ENCODE measurements around the gene NSD2. TPM values are rescaled to one million over a fixed set of nuclear protein-coding genes. Genes with fewer than 3 reads are reported as not detected.
"Not testable (repeated sequence)": the region's sequence is repeated elsewhere in the genome, so short reads cannot be mapped to it uniquely, and the experiment has no call there.

NSD2 gene
- total and polyA plus RNA-seq, 4 donors, result 59.0 to 102 (median 84.1) TPM

GRCh38 chr4:1990676-1991075, 119.5 kb downstream of the NSD2 start:
- no peak for DNase-seq (ENCODE audit: low read depth in 4 of 6, low spot score in 6 of 6)
- H3K27me3 ChIP-seq (ENCODE audit: control insufficient read depth, insufficient read depth, low read length), result no peaks in the 10 kb centered on the region
- H3K9me3 ChIP-seq (ENCODE audit: control insufficient read depth, insufficient read depth, low read length), result no peaks in the 10 kb centered on the region
- peaks cover 6% of the 10 kb centered on the region for H3K4me1 ChIP-seq (ENCODE audit: control insufficient read depth, insufficient read depth, low read length)
- WGBS (ENCODE audit: insufficient coverage), result 100% methylated on average over 3 of the region's 5 CpGs
- H3K36me3 ChIP-seq (ENCODE audit: control insufficient read depth, insufficient read depth, low read length), result peaks cover 80% of the 10 kb centered on the region
- no peak overlapping the region for H3K4me3 ChIP-seq (ENCODE audit: low read depth, low read length)
- H3K27ac ChIP-seq (ENCODE audit: low read depth, low read length), result no peak overlapping the region

DNA sequence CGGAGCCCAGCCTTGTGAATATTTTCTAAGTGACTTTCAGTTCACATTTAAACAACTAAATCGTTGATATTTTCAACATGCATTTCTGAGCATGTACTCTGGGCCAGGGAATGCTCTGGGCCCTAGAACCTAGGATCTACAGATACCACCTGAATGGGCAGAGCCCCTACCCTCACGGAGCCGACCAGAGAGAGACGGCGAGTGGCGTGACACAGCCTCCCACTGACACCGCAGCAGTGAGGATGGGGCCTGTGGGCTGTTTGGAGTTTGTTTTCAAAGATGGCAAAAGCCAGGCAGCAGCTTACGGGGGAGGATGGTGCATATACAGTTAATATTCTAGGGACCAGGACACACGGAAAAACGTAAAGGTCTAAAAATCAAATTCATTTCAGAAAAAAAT, 119.9 kb downstream of the NSD2 start:
- H3K27ac ChIP-seq (ENCODE audit: low read depth, low read length), result no peak overlapping the region
- H3K9me3 ChIP-seq (ENCODE audit: control insufficient read depth, insufficient read depth, low read length), result no peaks in the 10 kb centered on the region
- no peaks in the 10 kb centered on the region for H3K27me3 ChIP-seq (ENCODE audit: control insufficient read depth, insufficient read depth, low read length)
- peaks cover 6% of the 10 kb centered on the region for H3K4me1 ChIP-seq (ENCODE audit: control insufficient read depth, insufficient read depth, low read length)
- DNase-seq (ENCODE audit: low read depth in 4 of 6, low spot score in 6 of 6), result no peak
- H3K4me3 ChIP-seq (ENCODE audit: low read depth, low read length), result no peak overlapping the region
- WGBS (ENCODE audit: insufficient coverage), result 100% methylated on average over 3 of the region's 11 CpGs
- peaks cover 76% of the 10 kb centered on the region for H3K36me3 ChIP-seq (ENCODE audit: control insufficient read depth, insufficient read depth, low read length)

GRCh38 chr4:1991596-1992434, 120.6 kb downstream of the NSD2 start:
- Histone ChIP-seq H3K4me1 (ENCODE audit: control insufficient read depth, insufficient read depth, low read length) (peaks cover 6% of the 10 kb centered on the region), H3K4me3 (ENCODE audit: low read depth, low read length) (no peak overlapping the region), H3K36me3 (ENCODE audit: control insufficient read depth, insufficient read depth, low read length) (peaks cover 69% of the 10 kb centered on the region), H3K27me3 (ENCODE audit: control insufficient read depth, insufficient read depth, low read length) (no peaks in the 10 kb centered on the region), H3K9me3 (ENCODE audit: control insufficient read depth, insufficient read depth, low read length) (peaks cover 1% of the 10 kb centered on the region), H3K27ac (ENCODE audit: low read depth, low read length) (no peak overlapping the region)
- 93% methylated on average over 37 of the region's 37 CpGs for WGBS (ENCODE audit: insufficient coverage)
- DNase-seq (ENCODE audit: low read depth in 4 of 6, low spot score in 6 of 6), result no peak

GRCh38 chr4:1992468-1993168, 121.4 kb downstream of the NSD2 start:
- no peak overlapping the region for H3K27ac ChIP-seq (ENCODE audit: low read depth, low read length)

GRCh38 chr4:1993169-1993516, 122.0 kb downstream of the NSD2 start:
- Histone ChIP-seq H3K36me3 (ENCODE audit: control insufficient read depth, insufficient read depth, low read length) (peaks cover 59% of the 10 kb centered on the region), H3K27me3 (ENCODE audit: control insufficient read depth, insufficient read depth, low read length) (no peaks in the 10 kb centered on the region), H3K4me3 (ENCODE audit: low read depth, low read length) (no peak overlapping the region), H3K9me3 (ENCODE audit: control insufficient read depth, insufficient read depth, low read length) (peaks cover 5% of the 10 kb centered on the region), H3K4me1 (ENCODE audit: control insufficient read depth, insufficient read depth, low read length) (peaks cover 6% of the 10 kb centered on the region), H3K27ac (ENCODE audit: low read depth, low read length) (no peak overlapping the region)
- 89% methylated on average over 13 of the region's 19 CpGs for WGBS (ENCODE audit: insufficient coverage)
- no peak for DNase-seq (ENCODE audit: low read depth in 4 of 6, low spot score in 6 of 6)

More at GRCh38 chr4:1992468-1993168, 121.4 kb downstream of the NSD2 start:
- 62% methylated on average over 44 of the region's 45 CpGs for WGBS (ENCODE audit: insufficient coverage)
- Histone ChIP-seq H3K4me3 (ENCODE audit: low read depth, low read length) (no peak overlapping the region), H3K4me1 (ENCODE audit: control insufficient read depth, insufficient read depth, low read length) (peaks cover 6% of the 10 kb centered on the region), H3K9me3 (ENCODE audit: control insufficient read depth, insufficient read depth, low read length) (peaks cover 4% of the 10 kb centered on the region), H3K36me3 (ENCODE audit: control insufficient read depth, insufficient read depth, low read length) (peaks cover 61% of the 10 kb centered on the region), H3K27me3 (ENCODE audit: control insufficient read depth, insufficient read depth, low read length) (no peaks in the 10 kb centered on the region)
- DNase-seq (ENCODE audit: low read depth in 4 of 6, low spot score in 6 of 6), result peak in 2 of 6 donors; percentile 10 to 28

- DNase-seq (ENCODE audit: low read depth in 4 of 6, low spot score in 6 of 6); H3K4me3 ChIP-seq (ENCODE audit: low read depth, low read length): not testable (repeated sequence)
- peaks cover 51% of the 10 kb centered on the region for H3K36me3 ChIP-seq (ENCODE audit: control insufficient read depth, insufficient read depth, low read length)
These were observed 122.7 kb downstream of the NSD2 start for GRCh38 chr4:1993718-1994516.

GRCh38 chr4:1994938-1995337, 123.7 kb downstream of the NSD2 start:
- H3K36me3 ChIP-seq (ENCODE audit: control insufficient read depth, insufficient read depth, low read length), result peaks cover 41% of the 10 kb centered on the region
- DNase-seq (ENCODE audit: low read depth in 4 of 6, low spot score in 6 of 6), result no peak
- no peak overlapping the region for H3K27ac ChIP-seq (ENCODE audit: low read depth, low read length)
- H3K27me3 ChIP-seq (ENCODE audit: control insufficient read depth, insufficient read depth, low read length), result no peaks in the 10 kb centered on the region
- H3K4me3 ChIP-seq (ENCODE audit: low read depth, low read length), result no peak overlapping the region
- H3K4me1 ChIP-seq (ENCODE audit: control insufficient read depth, insufficient read depth, low read length), result peaks cover 6% of the 10 kb centered on the region
- H3K9me3 ChIP-seq (ENCODE audit: control insufficient read depth, insufficient read depth, low read length), result peaks cover 8% of the 10 kb centered on the region
- 86% methylated on average over 1 of the region's 1 CpG for WGBS (ENCODE audit: insufficient coverage)

More at GRCh38 chr4:1993718-1994516, 122.7 kb downstream of the NSD2 start:
- H3K9me3 ChIP-seq (ENCODE audit: control insufficient read depth, insufficient read depth, low read length); H3K4me1 ChIP-seq (ENCODE audit: control insufficient read depth, insufficient read depth, low read length); H3K27ac ChIP-seq (ENCODE audit: low read depth, low read length); H3K27me3 ChIP-seq (ENCODE audit: control insufficient read depth, insufficient read depth, low read length): not testable (repeated sequence)
- WGBS (ENCODE audit: insufficient coverage), result 96% methylated on average over 11 of the region's 20 CpGs

DNA sequence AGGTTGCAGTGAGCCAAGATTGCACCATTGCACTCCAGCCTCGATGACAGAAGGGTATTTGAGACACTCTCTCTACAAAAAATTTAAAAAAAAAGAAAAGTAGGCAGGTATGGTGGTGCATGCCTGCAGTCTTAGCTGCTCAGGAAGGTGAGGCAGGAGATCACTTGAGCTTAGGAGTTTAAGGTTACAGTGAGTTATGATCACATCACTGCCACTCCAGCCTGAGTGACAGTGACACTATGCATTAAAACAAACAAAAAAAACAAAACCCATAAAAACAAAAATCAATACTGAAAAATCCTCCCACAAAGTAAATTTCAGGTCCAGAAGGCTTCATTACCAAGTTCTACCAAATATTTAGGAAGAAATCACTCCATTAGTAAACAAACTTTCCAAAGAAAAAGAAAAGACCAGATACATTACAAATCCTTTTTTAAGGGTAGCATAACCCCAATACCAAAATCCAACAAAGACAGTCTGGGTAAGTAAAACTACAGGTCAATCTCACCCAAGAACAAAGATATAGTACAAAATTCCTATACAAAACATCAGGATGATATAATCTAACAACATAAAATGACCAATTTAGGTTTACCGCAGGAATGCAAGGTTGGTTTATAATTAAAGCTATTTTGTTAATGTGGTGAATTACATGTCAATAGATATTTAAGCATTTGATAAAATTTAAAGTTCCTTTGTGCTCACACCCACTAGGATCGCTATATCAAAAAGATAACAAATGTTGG, 125.8 kb downstream of the NSD2 start:
- DNase-seq (ENCODE audit: low read depth in 4 of 6, low spot score in 6 of 6), result no peak
- Histone ChIP-seq H3K4me1 (ENCODE audit: control insufficient read depth, insufficient read depth, low read length) (peaks cover 6% of the 10 kb centered on the region), H3K27me3 (ENCODE audit: control insufficient read depth, insufficient read depth, low read length) (no peaks in the 10 kb centered on the region), H3K4me3 (ENCODE audit: low read depth, low read length) (no peak overlapping the region), H3K36me3 (ENCODE audit: control insufficient read depth, insufficient read depth, low read length) (peaks cover 20% of the 10 kb centered on the region), H3K9me3 (ENCODE audit: control insufficient read depth, insufficient read depth, low read length) (peaks cover 9% of the 10 kb centered on the region), H3K27ac (ENCODE audit: low read depth, low read length) (no peak overlapping the region)
- WGBS (ENCODE audit: insufficient coverage), result no CpG with 5 or more reads among the region's 3 CpGs

- Histone ChIP-seq H3K9me3 (ENCODE audit: control insufficient read depth, insufficient read depth, low read length) (peaks cover 9% of the 10 kb centered on the region), H3K27me3 (ENCODE audit: control insufficient read depth, insufficient read depth, low read length) (no peaks in the 10 kb centered on the region), H3K4me3 (ENCODE audit: low read depth, low read length) (no peak overlapping the region), H3K36me3 (ENCODE audit: control insufficient read depth, insufficient read depth, low read length) (peaks cover 13% of the 10 kb centered on the region), H3K27ac (ENCODE audit: low read depth, low read length) (no peak overlapping the region), H3K4me1 (ENCODE audit: control insufficient read depth, insufficient read depth, low read length) (peaks cover 5% of the 10 kb centered on the region)
- DNase-seq (ENCODE audit: low read depth in 4 of 6, low spot score in 6 of 6), result no peak
- 100% methylated on average over 1 of the region's 4 CpGs for WGBS (ENCODE audit: insufficient coverage)
These were observed 126.5 kb downstream of the NSD2 start for GRCh38 chr4:1997712-1998111.
